HTERT RPE-1 (cell line): ENCODE measurements around the gene RBMS3.
"Not testable (repeated sequence)": the region's sequence is repeated elsewhere in the genome, so short reads cannot be mapped to it uniquely, and the experiment has no call there.

Experiments used
- in situ Hi-C: fragments of 300-500 bp; cut with MboI; formaldehyde crosslinking; loops from 4 replicates; pipeline ENCODE4 v1.14.3; 2020; ENCODE audit warnings: low sequenced_read_pairs

The RBMS3 gene

DNA sequence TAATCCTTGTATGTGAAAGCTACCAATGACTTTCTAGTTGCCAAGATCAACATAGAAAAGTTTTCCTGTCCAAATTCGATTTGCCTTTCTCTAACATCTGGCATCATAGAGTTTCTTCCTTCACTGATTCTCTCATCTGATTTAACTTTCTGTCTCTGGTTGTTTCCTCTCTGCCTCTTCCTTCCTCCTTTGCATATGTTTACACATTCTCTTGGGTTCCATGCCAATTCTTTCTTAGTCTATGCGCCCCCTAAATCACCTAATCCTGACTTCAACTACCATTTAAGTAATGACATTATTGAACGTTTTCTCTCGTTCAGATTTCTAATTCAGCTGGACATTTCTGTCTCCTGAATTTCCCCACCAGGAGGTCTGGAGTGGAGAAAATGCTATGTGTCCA lies 763.6 kb downstream of the RBMS3 start:
- in situ Hi-C loops = no loop called here

DNA sequence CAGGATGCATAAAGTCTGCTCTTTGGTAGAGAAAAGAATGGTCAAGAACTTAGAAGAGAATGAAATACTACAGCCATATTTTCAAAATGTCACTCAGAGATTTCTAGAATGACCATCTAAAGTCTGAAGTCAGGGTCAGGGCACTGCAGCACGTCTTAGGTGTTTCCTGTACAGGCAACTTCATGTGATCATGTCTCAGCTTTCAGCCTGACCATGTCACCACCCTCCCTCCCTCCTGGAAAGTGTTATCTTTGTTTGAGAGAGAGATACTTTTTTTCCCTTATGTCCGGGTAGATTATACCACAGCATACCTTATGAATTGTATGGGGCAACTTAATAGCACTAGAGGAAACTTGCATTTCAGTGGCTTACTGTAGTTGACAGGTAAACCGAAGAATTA lies 767.6 kb downstream of the RBMS3 start:
- in situ Hi-C loops = no loop called here

DNA sequence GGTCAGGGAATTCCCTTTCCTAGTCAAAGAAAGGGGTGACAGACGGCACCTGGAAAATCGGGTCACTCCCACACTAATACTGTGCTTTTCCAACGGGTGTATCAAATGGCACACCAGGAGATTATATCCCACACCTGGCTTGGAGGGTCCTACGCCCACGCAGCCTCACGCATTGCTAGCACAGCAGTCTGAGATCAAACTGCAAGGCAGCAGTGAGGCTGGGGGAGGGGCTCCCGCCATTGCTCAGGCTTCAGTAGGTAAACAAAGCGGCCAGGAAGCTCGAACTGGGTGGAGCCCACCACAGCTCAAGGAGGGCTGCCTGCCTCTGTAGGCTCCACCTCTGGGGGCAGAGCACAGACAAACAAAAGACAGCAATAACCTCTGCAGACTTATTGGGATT lies 769.2 kb downstream of the RBMS3 start:
- in situ Hi-C loops = not testable (repeated sequence)

DNA sequence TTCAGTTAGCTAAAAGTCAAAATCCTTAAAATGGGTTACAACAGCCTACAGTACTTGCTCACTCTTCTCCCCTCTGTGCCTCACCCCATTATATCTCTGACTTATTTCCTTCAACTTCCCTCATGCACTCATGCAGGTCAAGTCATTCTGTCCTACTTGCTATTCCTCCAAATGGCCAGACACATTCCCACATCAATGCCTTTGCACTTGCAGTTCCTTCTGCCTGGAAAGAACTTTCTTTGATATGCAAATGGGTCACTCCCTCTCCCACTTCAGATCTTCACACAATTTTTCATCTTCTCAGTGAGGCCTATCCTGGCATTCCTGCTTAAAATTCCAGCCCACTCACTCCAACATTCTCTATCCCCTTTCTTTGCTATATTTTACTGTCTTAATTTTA lies 778.4 kb downstream of the RBMS3 start:
- in situ Hi-C loops = no loop called here
